ENCODE results near the gene COMMD2.

Gene COMMD2
- total RNA-seq: 60.4 to 61.4 reads per million in 2 donors

GRCh38 chr3:149752051-149752787 is at the start of gene COMMD2:
Gene COMMD2 (minus strand): TSS chr3:149752489. CDS start chr3:149752444, 45 bp downstream.
- peak; percentile 38 for DNase-seq

GRCh38 chr3:149801639-149802038 is 49.4 kb upstream of the COMMD2 start:
- no peak for DNase-seq

GRCh38 chr3:149801195-149801594 is 48.9 kb upstream of the COMMD2 start:
- DNase-seq: no peak

GRCh38 chr3:149800693-149801092 is 48.4 kb upstream of the COMMD2 start:
- no peak for DNase-seq

- no peak for DNase-seq
These were observed 43.7 kb upstream of the COMMD2 start for GRCh38 chr3:149796026-149796425.

GRCh38 chr3:149792452-149793270 is 40.4 kb upstream of the COMMD2 start, which contains the start of gene ANKUB1:
Gene ANKUB1 (minus strand): TSS chr3:149792554. CDS start chr3:149792366, 188 bp downstream.
- no peak for DNase-seq

GRCh38 chr3:149790698-149791097 is 38.4 kb upstream of the COMMD2 start:
- no peak for DNase-seq

GRCh38 chr3:149790268-149790667 is 38.0 kb upstream of the COMMD2 start:
- DNase-seq: no peak

- DNase-seq: no peak
These were observed 31.9 kb upstream of the COMMD2 start for GRCh38 chr3:149784064-149784704.

- no peak for DNase-seq
These were observed 31.3 kb upstream of the COMMD2 start for GRCh38 chr3:149783576-149783975.

- DNase-seq: no peak
These were observed 29.5 kb upstream of the COMMD2 start for GRCh38 chr3:149781741-149782140.

- no peak for DNase-seq
These were observed 28.9 kb upstream of the COMMD2 start for GRCh38 chr3:149781211-149781610.

- no peak for DNase-seq
These were observed 25.3 kb upstream of the COMMD2 start for GRCh38 chr3:149777414-149778214.

GRCh38 chr3:149776170-149776569 is 23.9 kb upstream of the COMMD2 start:
- no peak for DNase-seq

- DNase-seq: no peak
These were observed 20.6 kb upstream of the COMMD2 start for GRCh38 chr3:149772861-149773260.

GRCh38 chr3:149771652-149772271 is 19.5 kb upstream of the COMMD2 start:
- DNase-seq: no peak

- DNase-seq: no peak
These were observed 18.0 kb upstream of the COMMD2 start for GRCh38 chr3:149770246-149770645.

GRCh38 chr3:149768704-149769103 is 16.4 kb upstream of the COMMD2 start:
- DNase-seq: no peak

GRCh38 chr3:149767720-149768119 is 15.4 kb upstream of the COMMD2 start:
- DNase-seq: no peak

GRCh38 chr3:149765762-149766334 is 13.6 kb upstream of the COMMD2 start:
- no peak for DNase-seq

- no peak for DNase-seq
These were observed 12.0 kb upstream of the COMMD2 start for GRCh38 chr3:149764302-149764701.
